ENCODE measurements around the gene LPCAT1. TPM values are rescaled to one million over a fixed set of nuclear protein-coding genes. Genes with fewer than 3 reads are reported as not detected.

The LPCAT1 gene
- total and polyA plus RNA-seq, 2 experiments from 2014 or later, result 78.0 to 255 TPM

DNA sequence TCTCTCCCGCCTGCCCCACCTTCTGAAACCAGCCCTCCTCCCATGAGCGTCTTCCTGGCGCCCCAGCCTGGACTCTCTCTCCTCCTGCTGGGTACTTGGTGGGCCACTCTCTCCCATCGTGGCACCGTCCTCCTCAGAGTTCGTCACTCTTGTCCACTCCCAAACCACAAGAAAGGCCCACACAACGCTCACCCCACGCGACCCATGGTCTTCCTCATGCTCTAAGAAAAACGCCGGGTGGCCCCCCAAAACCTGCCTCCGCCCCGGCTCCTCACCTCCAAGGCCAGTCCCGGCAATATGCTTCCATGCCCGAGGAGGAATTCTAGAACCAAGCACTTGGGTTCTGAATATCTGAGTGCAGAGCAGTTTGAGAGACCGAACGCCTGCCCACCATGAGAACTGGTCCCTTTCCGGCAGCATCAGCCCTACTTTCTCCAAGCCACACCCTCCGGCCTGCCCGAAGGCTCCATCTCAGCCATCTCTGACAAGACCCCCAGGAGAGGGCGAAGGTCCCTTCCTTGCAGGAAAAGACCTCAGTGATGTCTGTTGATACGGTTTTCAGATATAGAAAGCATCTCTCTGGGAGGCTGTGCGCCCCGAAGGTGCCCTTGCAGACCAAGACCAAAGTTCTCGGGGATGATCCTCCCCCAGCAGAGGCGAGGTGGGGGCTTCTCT, 93.5 kb downstream of the LPCAT1 start:
- Histone ChIP-seq H3K27ac (ENCODE audit: low read depth) (no peak overlapping the region), H3K79me2 (replicated peaks; ENCODE audit: insufficient read depth) (no peaks in the 10 kb centered on the region), H3K36me3 (ENCODE audit: insufficient read depth) (no peaks in the 10 kb centered on the region), H3K4me1 (ENCODE audit: insufficient read depth) (no peaks in the 10 kb centered on the region), H3K4me2 (no peak overlapping the region), H4K20me1 (replicated peaks; ENCODE audit: insufficient read depth) (no peaks in the 10 kb centered on the region), H3K4me3 (no peak overlapping the region), H3K27me3 (ENCODE audit: insufficient read depth) (no peaks in the 10 kb centered on the region), H3F3A (replicated peaks; ENCODE audit: low read depth) (no peaks in the 10 kb centered on the region), H2AFZ (no peak overlapping the region), H3K9me2 (ENCODE audit: insufficient read depth) (no peaks in the 10 kb centered on the region)
- peaks cover 17% of the 10 kb centered on the region for H3K36me3 Mint-ChIP-seq (ENCODE audit: low read depth)
- DNase-seq (ENCODE audit: low spot score), result no peak
- peaks cover 74% of the 10 kb centered on the region for H3K9me3 Mint-ChIP-seq
- no peak for ATAC-seq
- TF ChIP-seq, protein P1, sequence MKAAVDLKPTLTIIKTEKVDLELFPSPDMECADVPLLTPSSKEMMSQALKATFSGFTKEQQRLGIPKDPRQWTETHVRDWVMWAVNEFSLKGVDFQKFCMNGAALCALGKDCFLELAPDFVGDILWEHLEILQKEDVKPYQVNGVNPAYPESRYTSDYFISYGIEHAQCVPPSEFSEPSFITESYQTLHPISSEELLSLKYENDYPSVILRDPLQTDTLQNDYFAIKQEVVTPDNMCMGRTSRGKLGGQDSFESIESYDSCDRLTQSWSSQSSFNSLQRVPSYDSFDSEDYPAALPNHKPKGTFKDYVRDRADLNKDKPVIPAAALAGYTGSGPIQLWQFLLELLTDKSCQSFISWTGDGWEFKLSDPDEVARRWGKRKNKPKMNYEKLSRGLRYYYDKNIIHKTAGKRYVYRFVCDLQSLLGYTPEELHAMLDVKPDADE (IDR thresholded peaks at IDR 0.05), result no peak
- TF ChIP-seq, protein P2, sequence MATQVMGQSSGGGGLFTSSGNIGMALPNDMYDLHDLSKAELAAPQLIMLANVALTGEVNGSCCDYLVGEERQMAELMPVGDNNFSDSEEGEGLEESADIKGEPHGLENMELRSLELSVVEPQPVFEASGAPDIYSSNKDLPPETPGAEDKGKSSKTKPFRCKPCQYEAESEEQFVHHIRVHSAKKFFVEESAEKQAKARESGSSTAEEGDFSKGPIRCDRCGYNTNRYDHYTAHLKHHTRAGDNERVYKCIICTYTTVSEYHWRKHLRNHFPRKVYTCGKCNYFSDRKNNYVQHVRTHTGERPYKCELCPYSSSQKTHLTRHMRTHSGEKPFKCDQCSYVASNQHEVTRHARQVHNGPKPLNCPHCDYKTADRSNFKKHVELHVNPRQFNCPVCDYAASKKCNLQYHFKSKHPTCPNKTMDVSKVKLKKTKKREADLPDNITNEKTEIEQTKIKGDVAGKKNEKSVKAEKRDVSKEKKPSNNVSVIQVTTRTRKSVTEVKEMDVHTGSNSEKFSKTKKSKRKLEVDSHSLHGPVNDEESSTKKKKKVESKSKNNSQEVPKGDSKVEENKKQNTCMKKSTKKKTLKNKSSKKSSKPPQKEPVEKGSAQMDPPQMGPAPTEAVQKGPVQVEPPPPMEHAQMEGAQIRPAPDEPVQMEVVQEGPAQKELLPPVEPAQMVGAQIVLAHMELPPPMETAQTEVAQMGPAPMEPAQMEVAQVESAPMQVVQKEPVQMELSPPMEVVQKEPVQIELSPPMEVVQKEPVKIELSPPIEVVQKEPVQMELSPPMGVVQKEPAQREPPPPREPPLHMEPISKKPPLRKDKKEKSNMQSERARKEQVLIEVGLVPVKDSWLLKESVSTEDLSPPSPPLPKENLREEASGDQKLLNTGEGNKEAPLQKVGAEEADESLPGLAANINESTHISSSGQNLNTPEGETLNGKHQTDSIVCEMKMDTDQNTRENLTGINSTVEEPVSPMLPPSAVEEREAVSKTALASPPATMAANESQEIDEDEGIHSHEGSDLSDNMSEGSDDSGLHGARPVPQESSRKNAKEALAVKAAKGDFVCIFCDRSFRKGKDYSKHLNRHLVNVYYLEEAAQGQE (IDR thresholded peaks at IDR 0.05; ENCODE audit: unreplicated experiment), result no peak
- TF ChIP-seq ZNF331 (CRISPR knock-in tag; IDR thresholded peaks at IDR 0.05; ENCODE audit: low read depth) (no peak), CREB1 (CRISPR knock-in tag; IDR thresholded peaks at IDR 0.05; ENCODE audit: low read depth) (no peak), POLR2AphosphoS5 (IDR thresholded peaks at IDR 0.05; ENCODE audit: low read depth) (no peak), ZNF114 (CRISPR knock-in tag; IDR thresholded peaks at IDR 0.05) (no peak), EZH2phosphoT487 (IDR thresholded peaks at IDR 0.05; ENCODE audit: unreplicated experiment) (no peak), JUNB (IDR thresholded peaks at IDR 0.05; ENCODE audit: unreplicated experiment) (no peak)
- TF ChIP-seq, protein P3, sequence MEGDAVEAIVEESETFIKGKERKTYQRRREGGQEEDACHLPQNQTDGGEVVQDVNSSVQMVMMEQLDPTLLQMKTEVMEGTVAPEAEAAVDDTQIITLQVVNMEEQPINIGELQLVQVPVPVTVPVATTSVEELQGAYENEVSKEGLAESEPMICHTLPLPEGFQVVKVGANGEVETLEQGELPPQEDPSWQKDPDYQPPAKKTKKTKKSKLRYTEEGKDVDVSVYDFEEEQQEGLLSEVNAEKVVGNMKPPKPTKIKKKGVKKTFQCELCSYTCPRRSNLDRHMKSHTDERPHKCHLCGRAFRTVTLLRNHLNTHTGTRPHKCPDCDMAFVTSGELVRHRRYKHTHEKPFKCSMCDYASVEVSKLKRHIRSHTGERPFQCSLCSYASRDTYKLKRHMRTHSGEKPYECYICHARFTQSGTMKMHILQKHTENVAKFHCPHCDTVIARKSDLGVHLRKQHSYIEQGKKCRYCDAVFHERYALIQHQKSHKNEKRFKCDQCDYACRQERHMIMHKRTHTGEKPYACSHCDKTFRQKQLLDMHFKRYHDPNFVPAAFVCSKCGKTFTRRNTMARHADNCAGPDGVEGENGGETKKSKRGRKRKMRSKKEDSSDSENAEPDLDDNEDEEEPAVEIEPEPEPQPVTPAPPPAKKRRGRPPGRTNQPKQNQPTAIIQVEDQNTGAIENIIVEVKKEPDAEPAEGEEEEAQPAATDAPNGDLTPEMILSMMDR (conservative IDR thresholded peaks at IDR 0.05; ENCODE audit: low read depth in 2 of 2), result no peak
- H3K27ac Mint-ChIP-seq, result no peak overlapping the region
- H3K4me1 Mint-ChIP-seq, result no peaks in the 10 kb centered on the region
- H3K4me3 Mint-ChIP-seq, result no peak overlapping the region
- H3K27me3 Mint-ChIP-seq (ENCODE audit: insufficient read depth, low read depth, poor library complexity), result peaks cover 9% of the 10 kb centered on the region

Data from GM23338 (cell line).